HG02571 (cell line): Measurements from ENCODE around the gene IPO8.
"Not testable (repeated sequence)": the region's sequence is repeated elsewhere in the genome, so short reads cannot be mapped to it uniquely, and the experiment has no call there.

Source experiments
- ATAC-seq: cut with Tn5 transposase; IDR thresholded peaks from one replicate; pipeline ENCODE4 v1.9.1; 2021; ENCODE audit warnings: mild to moderate bottlenecking, moderate library complexity; ENCODE audit not compliant: unreplicated experiment

Gene IPO8

DNA sequence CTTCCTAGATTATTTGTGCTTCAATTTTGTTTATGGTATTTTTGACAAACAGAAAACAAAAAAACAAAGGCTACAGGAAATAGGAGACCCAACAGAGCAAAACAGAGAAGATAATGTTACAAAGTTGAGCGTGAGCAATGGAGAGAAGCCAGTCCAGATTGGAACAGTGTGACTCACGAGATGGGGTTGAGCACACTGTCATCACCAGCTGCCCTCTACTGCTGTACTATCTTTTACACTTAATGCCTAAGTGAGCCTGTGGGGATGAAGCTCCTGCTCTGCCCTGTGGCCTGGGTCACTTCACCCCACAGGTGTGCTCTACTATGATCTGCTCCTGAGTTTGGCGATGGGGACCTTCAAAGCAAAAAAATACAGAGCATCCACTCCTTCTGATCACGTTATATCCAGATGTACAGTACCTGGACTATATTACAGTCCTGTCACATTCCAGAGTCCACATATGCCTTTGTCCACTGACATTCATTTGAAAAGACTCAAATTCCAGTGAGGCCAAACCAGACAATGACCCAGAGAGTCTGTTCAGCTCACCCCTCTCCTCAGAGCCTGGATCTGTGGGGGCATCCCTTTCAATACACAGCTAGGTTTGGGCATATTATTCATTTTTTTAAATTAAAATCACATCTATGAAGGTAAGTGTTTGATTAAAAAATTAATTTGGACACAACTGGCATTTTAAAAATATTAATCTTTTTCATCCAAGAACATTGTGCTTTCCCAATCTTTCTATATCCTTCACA is 4.4 kb downstream of the IPO8 start:
- ATAC-seq = no peak

DNA sequence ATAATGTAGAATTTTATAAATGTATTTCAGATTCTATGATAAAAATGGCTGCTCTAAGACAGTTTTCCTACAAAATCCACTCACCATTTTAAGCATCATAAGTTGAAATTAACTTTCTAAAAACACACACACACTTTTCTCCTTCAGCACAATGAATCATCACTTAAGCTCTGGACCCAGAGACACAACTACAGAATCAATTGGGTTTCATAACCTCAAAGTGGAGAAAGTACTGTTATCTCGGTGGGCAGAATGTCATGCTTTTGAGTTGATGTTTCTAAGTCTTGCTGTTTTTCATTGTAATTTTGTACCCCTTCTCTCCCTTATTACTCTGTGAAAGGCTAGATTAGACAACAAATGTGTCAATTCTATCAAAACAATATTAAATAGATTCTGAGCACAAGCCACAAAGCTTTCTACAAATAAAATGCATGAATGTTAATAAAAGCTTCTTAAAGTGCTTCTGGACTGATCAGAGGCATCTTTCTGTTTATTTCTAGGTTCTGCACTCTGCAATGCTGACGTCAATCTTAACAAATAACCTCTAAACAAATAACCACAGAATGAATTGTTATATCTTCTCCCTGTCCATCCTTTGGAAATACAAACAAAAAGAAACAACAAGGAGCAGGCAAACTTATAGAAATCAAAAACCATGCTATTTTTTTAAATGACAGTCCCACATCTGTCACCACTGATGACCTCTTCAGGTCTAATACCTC is 8.2 kb downstream of the IPO8 start:
- no peak for ATAC-seq

DNA sequence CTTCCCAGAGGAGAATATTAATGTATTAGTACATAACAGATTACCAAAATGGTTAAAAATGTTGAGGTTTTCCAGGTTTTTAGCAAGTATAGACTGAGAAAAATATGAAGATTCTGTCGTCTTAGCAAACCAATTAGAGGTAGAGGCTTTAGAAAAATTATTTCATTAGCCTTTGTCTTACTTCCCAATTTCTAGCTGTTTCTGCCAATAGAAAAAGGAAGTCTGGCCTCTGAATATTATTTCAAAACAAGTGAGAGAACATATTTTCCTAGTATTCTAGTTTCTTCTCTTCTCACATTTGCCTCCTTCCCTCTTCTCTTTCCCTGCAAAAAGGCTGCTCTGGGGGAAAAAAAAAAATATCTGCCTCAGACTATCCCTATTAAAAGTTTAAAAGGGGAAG is 16.4 kb downstream of the IPO8 start:
- ATAC-seq = no peak

DNA sequence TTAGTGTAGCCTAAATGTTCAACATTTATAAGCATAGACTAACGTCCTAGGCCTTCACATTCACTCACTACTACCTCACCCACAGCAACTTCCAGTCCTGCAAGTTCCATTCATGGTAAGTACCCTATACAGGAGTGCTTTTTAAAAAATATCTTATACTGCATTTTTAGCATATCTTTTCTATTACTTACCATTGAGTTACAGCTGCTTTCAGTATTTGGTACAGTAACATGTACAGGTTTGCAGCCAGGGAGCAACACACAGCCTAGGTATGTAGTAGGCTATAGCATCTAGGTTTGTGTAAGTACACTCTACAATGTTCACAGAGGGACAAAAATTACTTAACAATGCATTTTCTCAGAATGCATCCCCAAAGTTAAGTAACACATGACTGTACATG is 17.4 kb downstream of the IPO8 start:
- no peak for ATAC-seq

DNA sequence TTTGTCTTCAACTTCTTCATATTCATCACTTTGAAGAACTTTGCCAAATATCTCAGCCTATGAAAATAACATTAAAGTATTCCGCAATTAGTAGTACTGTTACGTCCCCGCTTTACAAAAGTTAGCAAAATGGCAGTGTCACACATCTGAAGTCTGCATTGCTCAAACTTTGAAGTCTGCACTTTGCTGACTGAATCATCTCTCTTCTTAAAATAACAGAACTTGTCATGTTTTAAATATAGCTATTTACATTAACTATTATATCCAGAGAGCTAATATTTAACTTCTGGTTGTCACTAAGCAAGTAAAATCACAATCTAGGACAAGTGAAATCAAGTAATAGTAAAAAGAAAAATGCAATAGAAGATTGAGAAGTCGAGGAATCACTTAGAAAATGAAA is 34.5 kb downstream of the IPO8 start:
- ATAC-seq = no peak

DNA sequence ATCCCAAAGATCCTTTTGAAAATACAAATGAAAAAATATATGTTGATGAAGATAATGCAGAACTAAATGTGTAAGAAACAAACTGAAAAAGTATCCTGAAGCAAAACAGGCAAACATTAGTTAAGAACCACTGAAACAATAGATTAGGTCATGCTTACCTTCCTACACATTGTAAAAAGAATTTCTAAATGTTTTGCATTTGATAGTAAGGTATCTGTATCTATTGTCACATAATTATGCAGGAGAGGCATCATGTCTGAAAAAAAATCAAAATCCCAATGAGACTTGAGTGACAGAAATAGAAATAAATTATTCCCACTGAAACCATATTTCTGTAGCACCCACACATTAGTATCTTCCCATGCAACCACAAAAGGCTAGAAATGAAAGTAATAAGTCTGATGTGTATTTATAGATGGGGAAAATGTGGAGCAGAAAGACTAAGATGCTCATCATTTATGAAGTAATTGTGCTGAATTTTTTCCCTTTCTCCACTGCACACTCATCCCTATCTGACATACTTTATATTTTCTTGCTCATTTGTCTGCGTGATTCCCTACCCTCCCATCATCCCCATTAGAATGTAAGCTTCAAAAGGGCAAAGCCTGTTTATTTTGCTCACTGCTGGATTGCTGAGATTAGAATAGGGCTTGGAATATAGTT is 43.5 kb downstream of the IPO8 start:
- no peak for ATAC-seq

DNA sequence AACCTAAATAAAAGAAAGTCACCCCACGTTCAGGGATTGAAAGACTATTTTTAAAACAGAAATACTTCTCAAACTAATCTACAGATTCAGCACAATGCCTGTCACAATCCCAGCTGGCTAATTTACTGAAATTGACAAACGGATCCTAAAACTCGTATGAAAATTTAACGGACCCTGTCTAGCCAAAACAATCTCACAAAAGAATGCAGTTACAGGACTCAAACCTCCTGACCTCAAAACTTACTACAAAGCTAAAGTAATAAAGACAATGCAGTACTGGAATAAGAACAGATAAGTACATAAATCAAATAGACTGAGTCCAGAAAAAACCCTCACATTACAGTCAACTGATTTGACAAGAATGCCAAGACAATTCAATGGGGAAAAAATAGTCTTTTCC is 48.8 kb downstream of the IPO8 start:
- ATAC-seq = no peak

DNA sequence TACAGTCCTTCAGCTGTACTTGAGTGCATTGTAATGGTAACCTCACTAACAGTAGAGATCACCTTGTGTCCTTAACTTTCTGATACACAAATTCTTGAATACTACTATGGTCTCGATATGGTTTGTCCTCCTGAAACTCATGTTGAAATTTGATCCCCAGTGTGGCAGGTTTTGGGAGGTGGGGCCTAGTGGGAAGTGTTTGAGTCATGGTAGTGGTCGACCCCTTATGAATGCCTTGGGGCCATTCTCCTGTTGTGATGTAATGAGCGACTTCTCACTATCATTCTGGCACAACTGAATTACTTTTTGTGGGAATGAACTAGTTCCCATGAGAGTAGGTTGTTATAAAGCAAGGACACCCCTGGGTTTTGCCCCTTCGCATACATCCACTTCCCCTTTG is 52.3 kb downstream of the IPO8 start:
- no peak for ATAC-seq

DNA sequence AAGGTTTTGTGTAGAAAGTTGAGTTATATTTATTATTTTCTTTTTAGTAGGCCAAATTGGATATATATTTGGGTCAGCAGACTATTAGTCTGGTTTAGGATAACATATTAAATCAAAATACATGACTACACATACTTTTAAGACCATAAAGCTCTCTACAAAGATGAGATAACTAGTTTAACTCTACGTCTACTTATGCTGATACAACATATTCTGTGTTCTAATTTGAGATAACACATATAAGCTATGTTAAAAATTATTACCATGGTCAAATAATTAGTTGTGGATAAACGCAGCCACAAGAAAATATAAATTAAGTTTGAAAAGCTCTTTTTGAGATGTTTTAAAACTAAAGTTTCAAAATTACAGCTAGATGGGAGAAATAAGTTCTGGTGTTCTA is 55.3 kb downstream of the IPO8 start:
- ATAC-seq = no peak

DNA sequence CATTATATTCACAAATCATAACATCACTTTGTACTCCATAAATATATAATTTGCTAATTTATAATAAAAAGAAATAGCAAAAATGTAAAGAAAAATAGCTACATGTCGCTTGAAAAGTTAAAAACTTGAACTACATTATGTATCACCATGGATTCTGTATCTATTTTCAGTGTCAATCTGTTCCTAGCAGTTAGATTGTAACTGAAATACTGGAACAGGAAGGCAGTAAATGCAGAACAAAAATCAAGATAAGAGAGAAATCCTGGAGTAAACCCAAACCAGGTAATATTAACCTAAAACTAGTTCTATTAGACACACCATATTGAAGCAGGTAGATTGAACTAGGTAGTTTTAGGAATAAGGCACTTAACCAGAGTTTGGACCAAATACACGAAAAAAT is 60.3 kb downstream of the IPO8 start:
- no peak for ATAC-seq

DNA sequence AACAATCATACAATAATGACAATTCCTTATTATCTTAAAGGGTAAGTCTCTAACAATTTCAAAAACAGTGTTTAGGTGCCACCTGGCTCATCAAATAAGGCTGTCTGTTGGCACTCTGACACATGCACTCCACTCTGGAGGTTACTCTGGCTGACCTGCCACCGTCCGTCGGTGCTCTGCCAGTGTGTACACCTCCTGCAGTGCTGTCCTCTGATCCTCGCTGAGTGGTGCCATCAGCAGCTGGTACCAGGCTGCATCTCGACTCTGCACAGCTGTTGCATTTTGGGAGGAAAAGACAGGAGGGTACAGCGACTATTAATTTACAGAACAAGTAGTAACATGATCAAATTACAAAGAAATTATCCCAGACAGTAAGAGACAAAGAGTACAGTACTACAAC is 63.9 kb downstream of the IPO8 start:
- ATAC-seq = no peak

DNA sequence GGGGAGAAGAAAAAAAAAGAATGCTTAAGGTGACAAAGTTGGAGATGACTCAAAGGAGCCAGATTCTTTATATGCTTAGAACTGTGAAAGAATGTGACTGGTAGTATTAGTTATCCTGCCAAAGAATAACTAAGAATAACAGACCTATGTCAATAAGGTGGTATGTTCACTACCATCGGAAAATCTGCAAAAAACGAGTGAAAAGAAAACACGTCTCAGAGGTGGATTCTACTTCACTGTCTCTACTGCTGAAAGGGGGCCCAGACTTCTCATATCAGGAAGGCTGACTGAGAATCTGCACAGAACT is 64.7 kb downstream of the IPO8 start:
- no peak for ATAC-seq

DNA sequence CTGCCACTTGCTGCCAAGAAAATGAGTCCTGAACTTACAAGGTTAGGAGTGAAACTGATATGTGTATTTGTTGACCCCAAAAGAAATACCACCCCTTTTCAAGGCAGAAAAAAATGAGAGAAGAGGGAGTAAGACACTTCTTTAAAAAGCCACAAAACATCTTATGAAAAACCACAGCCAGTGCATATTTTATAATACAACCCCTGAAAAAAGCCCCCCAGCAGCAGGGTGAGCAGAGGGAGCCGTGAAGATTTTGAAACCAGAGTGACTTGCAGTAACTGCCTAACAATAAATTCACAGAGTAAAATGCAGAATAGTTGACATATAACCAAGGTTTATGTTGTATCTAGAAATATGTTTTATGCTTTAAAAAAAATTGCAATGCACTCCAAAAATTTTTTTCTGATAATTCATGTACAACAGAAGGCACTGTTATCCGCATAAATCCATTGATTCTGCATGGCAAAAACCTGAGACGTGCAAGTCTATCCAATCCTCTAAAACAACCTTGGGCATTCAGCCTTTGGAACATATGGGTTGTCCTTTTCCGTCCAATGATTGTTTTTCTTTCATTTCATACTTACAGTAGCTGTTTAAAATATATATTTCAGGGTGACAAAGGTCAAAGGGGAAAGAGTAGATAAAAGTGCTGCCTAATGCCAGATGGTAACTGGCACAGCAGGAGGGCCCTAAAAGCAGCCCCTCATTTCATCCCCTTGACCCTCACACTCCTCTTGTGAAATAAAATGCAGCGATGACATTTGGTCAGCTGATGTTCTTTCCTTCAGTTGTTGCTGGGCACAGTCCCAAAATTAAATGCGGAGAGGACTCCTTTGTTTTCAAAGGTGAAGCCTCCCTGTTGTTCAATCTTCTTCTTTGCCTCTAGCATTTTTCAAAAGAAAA is 65.3 kb downstream of the IPO8 start:
- ATAC-seq = no peak

DNA sequence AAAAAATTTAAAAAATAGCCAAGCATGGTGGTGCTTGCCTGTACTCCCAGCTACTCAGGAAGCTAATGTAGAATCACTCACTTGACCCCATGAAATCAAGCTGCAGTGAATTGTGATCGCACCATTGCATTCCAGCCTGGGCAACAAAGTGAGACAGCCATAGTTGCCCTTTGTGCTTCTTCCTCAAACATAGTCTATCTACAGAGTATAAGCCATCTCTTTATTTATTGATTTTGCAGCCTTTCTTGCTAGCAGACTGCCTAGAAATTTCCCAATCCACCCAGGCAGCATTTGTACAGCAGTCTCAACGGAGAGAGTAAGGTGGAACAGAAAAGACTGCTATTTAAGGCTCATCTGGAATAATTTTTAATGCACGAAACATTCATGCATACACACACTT is 68.8 kb downstream of the IPO8 start:
- no peak for ATAC-seq

DNA sequence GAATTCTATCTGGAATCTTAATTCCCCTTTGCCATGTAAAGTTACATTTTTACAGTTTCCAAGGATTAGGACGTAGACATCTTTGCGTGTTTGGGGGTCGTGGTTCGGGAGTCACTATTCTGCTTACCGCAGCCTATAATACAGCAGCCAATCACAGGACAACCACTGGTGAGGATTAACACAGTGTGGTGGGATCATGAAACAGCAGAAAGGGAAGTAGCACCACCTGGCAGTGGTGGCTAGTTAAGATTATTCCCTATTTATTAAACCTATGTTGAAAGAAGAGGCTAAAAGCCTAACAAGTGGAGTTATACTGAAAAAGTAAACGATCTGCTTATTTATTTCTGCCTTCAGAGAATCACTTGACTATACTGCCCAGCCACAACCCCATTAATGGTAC is 71.7 kb downstream of the IPO8 start:
- no peak for ATAC-seq

DNA sequence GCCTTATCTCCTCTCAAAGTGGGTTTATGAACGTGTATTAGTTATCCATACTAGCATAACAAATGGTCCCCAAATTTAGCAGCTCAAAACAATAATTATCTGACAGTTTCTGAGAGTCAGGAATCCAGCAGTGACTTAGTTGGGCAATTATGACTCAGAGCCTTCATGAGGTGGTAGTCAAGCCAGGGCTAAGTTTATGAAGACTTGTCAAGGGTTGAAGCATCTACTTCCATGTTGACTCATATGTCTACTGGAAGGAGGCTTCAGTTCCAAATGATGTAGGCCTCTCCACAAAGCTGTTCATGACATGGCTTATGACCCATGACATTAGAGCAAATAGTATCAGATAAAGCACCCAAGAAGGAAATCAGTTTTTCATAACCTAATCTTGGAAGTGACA is 73.2 kb downstream of the IPO8 start:
- ATAC-seq = peak; percentile 75

DNA sequence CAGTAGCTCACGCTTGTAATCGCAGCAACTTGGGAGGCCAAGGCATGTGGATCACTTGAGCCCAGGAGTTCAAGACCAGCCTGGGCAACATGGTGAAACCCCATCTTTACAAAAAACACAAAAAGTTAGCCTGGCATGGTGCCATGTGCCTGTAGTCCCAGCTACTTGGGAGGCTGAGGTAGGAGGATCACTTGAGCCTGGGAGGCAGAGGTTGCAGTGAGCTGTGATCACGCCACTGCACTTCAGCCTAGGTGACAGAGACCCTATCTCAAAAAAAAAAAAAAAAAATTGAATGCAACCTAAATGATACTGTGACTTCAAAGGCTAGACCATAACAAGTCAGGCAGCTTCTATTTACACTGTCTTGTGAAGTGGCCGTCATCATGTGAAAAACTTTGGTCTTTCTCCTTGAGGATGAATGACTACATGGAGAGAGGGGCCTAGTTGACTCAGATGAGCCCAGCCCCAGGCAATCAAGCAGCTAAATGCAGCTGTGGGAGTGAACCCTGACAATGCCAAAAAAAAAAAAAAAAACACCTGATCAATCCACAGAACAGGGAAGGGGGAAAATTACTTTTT is 73.9 kb downstream of the IPO8 start:
- not testable (repeated sequence) for ATAC-seq

DNA sequence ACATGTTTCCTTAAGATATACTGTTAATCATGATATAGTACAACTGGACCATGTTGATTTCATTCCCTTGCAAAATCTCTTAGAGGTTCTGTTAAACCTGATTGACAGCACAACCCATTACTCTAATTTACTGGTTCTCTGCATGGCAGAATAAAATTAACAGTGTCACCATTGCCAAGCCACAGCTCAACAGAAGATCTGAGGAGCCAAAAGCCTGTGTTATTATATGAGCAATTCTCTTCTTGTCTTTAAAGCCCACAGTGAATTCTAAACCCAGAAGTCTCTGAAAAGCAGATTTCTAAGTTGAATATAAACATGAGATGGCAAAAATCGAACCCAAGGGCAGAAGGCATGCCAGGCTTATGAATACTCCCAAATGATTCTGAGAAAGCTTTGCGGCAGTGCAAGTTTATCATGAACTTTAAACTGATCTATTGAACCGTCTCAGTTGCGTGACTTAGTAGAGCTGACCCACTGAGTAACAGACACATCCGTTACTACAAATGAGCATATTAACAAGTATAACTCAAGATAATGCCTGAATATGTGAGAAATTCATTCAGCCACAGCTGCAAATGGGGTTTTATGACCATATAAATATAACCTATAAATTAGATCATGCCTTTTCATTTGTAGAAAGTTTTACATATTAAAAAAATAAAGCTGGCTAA is 78.2 kb downstream of the IPO8 start:
- ATAC-seq = no peak

DNA sequence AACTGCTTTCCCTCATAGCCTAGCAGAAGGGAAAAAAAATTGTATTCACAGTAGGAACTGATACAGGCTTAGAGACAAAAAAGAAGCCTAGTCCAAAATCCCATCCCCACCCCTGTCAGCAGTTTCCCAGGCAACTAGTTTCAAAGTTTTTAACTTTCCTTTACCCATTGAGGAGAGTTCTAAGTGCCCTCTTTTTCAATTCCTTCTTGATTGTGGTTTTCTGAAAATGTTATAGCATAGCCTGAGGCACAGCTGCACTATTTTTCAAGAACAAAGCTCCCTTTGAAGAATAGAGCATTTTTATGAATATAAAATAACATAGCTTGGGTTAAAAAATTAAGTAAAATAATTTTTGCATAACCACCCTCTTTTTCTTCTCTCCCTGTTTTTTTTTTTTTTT is 81.6 kb downstream of the IPO8 start:
- ATAC-seq = no peak

DNA sequence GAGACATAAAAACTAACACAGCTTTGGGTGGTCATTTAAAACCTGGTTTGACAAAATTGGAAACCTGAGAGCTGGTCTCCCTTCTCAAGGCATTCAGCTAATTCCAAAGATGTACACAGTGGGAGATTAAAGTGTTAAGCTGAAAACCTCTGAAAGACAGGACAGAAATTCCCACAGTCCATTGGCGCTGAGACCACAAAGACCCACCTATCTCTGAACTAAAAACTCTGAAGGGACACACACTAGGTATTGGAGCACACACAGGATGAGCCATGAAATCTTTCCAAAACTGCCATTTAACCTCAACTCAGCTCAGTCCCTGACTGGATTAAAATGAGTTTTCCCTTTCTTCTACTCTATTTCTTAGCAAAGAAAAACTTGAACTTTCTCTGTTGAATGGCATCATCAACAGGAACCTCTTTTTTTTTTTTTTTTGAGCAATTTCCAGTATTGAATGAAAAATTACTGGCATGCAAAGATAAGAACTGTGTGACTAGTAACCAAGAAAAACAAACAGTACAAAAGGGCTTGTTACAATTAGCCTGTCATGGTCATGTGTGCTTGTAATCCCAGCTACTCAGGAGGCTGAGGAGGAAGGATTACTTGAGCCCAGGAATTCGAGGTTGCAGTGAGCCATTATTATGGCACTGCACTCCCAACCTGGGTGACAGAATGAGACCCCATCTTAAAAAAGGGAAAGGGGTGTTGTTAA is 82.4 kb downstream of the IPO8 start:
- ATAC-seq = no peak
